GM12878 (cell line): ENCODE data around the gene ANTXR2.

ENCODE experiments used
- FOS ChIP-seq: IDR thresholded peaks from 3 replicates; pipeline ENCODE4 v1.6.1; 2011; ENCODE audit warnings: borderline replicate concordance; ENCODE audit not compliant: insufficient read length; ENCODE audit errors: extremely low read depth
- KDM1A ChIP-seq: fragments of 200-600 bp; sonication (generic); IDR thresholded peaks from 2 replicates; pipeline ENCODE4 v1.6.1; 2016; ENCODE audit warnings: borderline replicate concordance
- MEF2A ChIP-seq: IDR thresholded peaks from 2 replicates; pipeline ENCODE4 v1.6.1; 2011; ENCODE audit warnings: low read depth, mild to moderate bottlenecking, low read length, moderate library complexity; ENCODE audit not compliant: insufficient read depth
- POLR2AphosphoS5 ChIP-seq: IDR thresholded peaks from 2 replicates; pipeline ENCODE4 v1.6.1; 2011; ENCODE audit warnings: mild to moderate bottlenecking, low read length, inconsistent platforms
- STAT3 ChIP-seq: IDR thresholded peaks from 2 replicates; pipeline ENCODE4 v1.6.1; 2011; ENCODE audit warnings: low read depth, low read length, improper control_type of control experiment

- no peak for TF ChIP-seq FOS
- TF ChIP-seq STAT3 = no peak
- no peak for TF ChIP-seq KDM1A
- no peak for TF ChIP-seq POLR2AphosphoS5
- no peak for TF ChIP-seq MEF2A
These were observed 221.3 kb downstream of the ANTXR2 start for GRCh38 chr4:79851625-79852304.
